HG03108 (cell line): ENCODE results near the gene TRPV4.

Experiments
- ATAC-seq: cut with Tn5 transposase; IDR thresholded peaks from one replicate; pipeline ENCODE4 v1.9.1; 2021; ENCODE audit warnings: moderate library complexity; ENCODE audit not compliant: unreplicated experiment

The TRPV4 gene

GRCh38 chr12:109810954-109811623 is 22.1 kb downstream of the TRPV4 start:
- ATAC-seq, result no peak

- ATAC-seq, result no peak
These were observed 24.1 kb downstream of the TRPV4 start for GRCh38 chr12:109808876-109809646.

- ATAC-seq, result no peak
These were observed 25.1 kb downstream of the TRPV4 start for GRCh38 chr12:109807954-109808643.

GRCh38 chr12:109804820-109805761 is 28.1 kb downstream of the TRPV4 start:
- no peak for ATAC-seq

GRCh38 chr12:109803678-109804077 is 29.5 kb downstream of the TRPV4 start:
- no peak for ATAC-seq

GRCh38 chr12:109802828-109803227 is 30.4 kb downstream of the TRPV4 start:
- ATAC-seq, result no peak

- ATAC-seq, result no peak
These were observed 32.7 kb downstream of the TRPV4 start for GRCh38 chr12:109800536-109800935.

GRCh38 chr12:109798691-109799090 is 34.5 kb downstream of the TRPV4 start:
- no peak for ATAC-seq

- ATAC-seq, result no peak
These were observed 35.1 kb downstream of the TRPV4 start for GRCh38 chr12:109797905-109798669.

GRCh38 chr12:109796057-109796456 is 37.1 kb downstream of the TRPV4 start:
- no peak for ATAC-seq

- ATAC-seq, result no peak
These were observed 38.2 kb downstream of the TRPV4 start for GRCh38 chr12:109795023-109795422.

GRCh38 chr12:109793826-109794501 is 39.2 kb downstream of the TRPV4 start:
- ATAC-seq, result no peak

GRCh38 chr12:109793411-109793810 is 39.8 kb downstream of the TRPV4 start:
- ATAC-seq, result no peak

- ATAC-seq, result no peak
These were observed 40.2 kb downstream of the TRPV4 start for GRCh38 chr12:109792992-109793391.

GRCh38 chr12:109789526-109790048 is 43.6 kb downstream of the TRPV4 start:
- ATAC-seq, result no peak

- no peak for ATAC-seq
These were observed 46.4 kb downstream of the TRPV4 start for GRCh38 chr12:109786799-109787198.

GRCh38 chr12:109785854-109786253 is 47.3 kb downstream of the TRPV4 start:
- ATAC-seq, result no peak

- no peak for ATAC-seq
These were observed 49.3 kb downstream of the TRPV4 start for GRCh38 chr12:109783965-109784244.

- ATAC-seq, result no peak
These were observed 49.8 kb downstream of the TRPV4 start for GRCh38 chr12:109783135-109783964.
